Left renal cortex interstitium (tissue), 4 donors: ENCODE measurements around the gene RELT. TPM values are rescaled to one million over a fixed set of nuclear protein-coding genes. Genes with fewer than 3 reads are reported as not detected.
A peak's percentile ranks its signal among the peaks of the same experiment; 100 is the strongest.

ENCODE experiments used
- DNase-seq, 4 donors: peaks; one replicate each; pipeline ENCODE4 v3.0.0-alpha.2; 2013; ENCODE audit warnings: low read depth in 4 of 4, low spot score in 2 of 4, missing footprints in 1 of 4
- polyA plus RNA-seq, 4 donors: library from polyadenylated mRNA; unstranded; fragments of 120-200 nt; gene quantifications; one replicate each; pipeline ENCODE4 v1.2.1, GENCODE V29; 2013; ENCODE audit not compliant: insufficient read length in 4 of 4

RELT gene
- polyA plus RNA-seq, 4 donors = 2.2 to 4.9 (median 4.3) TPM

DNA sequence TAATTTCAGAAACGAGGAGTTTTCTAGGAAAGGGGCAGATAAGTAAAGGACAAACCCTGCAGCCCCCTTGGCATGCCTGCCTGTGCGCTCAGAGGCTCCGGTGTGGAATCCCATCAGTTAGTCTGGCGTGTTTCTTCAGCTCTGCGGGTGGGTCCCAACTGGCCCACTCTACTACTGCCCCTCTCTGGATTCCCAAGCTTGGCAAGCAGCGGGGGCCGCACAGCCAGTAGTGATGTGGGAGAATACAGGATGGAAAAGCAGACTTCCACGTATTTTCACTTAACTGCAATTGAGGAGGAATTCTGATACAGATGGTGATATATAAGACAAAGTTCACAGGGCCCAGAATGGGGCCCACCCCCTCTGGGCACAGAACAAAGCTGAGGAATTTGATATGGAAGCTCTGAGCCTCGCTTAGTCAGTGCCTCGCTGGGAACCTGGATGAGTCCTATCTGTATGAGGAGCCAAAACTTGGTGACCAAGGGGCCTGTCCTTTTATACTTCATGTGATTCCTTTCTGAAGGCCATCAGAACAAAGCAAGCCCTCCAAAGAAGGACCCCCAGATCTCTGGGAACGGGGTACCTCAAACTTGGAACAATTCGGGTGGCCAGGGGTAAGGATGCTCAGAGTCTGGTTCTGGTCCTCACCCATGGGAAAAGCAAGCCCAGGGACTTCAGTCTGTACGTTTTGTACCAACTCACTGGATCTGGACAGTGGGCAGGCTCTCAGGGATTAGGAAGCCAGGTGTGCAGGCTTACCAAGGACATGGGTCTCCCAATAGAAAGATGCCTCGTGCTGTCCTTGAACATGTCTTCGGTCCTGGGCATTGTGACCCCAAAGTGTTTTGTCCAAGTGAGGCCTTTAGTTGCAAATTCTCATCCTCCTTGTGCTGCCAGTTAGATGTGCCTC lies 26.0 kb downstream of the RELT start:
- no peak for DNase-seq

DNA sequence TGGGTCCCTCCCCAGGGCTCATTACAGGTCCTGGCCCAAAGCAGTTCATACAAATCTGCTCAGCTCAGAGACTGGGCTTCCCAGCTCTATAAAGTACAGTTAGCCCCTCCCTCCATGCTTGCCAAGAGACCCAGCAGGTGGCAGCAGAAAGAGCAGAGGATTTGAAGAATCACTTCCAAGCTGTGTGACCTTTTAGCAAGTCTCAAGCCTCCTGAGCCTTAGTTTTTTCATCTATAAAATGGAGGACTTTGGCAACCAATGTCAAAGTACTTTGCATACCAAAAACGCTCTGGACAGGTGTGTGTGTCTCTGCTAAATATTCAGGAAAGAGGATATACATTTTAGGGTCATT lies 26.6 kb downstream of the RELT start:
- DNase-seq = no peak

- no peak for DNase-seq
Observed at GRCh38 chr11:73403541-73403940, 27.3 kb downstream of the RELT start.

GRCh38 chr11:73404048-73404447 lies 27.8 kb downstream of the RELT start:
- peak in 1 of 4 donors; percentile 49 for DNase-seq

- no peak for DNase-seq
Observed at GRCh38 chr11:73404506-73405145, 28.4 kb downstream of the RELT start.

DNA sequence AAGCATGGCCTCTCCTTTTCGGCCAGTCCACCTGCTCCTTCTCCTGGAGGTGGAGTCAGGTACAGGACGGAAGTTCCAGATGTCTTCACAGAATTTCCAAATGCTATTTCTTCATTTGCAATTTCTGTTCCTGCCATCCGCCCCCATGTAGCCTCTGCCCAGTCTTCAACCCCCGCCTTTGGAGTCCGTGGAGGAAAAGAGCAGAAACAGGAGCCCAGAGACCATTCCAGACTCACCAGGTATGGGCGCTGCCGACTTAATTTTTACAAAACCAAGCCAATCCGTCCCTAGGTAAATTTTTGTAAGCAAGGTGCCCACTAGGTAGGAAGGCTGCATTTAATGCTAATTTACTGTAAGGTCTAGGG lies 28.9 kb downstream of the RELT start:
- DNase-seq = no peak

- no peak for DNase-seq
Observed at GRCh38 chr11:73406131-73406530, 29.9 kb downstream of the RELT start.

DNA sequence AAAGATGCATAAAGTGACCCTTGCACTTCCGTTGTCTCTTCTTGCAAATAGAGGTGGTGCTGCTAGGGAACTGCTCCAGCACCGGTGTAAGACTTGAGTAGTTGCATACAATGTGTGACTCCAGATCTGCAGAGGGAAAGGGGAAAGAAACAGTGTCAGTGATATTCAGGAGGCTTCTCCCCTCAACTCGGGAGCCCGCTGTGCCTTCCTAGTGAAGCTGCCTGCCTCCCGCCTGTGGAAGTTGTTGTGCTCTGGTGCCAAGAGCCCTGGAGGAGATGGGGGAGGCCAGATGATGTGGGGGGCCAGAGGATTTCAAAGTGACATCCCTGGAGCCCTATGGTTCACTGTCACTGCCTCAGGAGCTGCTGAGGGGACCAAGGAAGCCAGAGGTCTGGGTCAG lies 30.4 kb downstream of the RELT start:
- no peak for DNase-seq

- DNase-seq = no peak
Observed at GRCh38 chr11:73409431-73409830, 33.2 kb downstream of the RELT start.

DNA sequence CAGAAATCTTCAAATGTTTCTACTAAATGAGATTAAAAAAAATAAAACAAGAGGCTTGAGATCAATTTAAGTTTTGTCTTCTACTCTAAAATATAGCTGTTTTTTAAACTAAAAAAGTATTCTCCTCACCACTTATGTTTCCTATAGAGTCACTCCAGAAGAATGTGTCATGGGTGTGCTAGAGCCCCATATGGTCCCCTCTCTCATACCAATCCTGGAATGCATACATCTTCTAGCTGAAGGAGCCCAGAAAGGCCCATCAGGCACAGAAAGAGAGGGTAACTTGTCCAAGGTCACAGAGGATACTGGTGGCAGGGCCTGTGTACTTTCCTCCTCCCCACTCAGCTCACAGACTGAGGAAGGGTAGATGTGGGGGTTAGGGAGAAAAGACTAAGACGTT lies 34.4 kb downstream of the RELT start:
- no peak for DNase-seq

GRCh38 chr11:73411031-73411430 lies 34.8 kb downstream of the RELT start:
- DNase-seq = no peak

GRCh38 chr11:73412308-73412707 lies 36.1 kb downstream of the RELT start:
- DNase-seq = no peak

GRCh38 chr11:73413256-73413655 lies 37.1 kb downstream of the RELT start:
- DNase-seq = no peak

DNA sequence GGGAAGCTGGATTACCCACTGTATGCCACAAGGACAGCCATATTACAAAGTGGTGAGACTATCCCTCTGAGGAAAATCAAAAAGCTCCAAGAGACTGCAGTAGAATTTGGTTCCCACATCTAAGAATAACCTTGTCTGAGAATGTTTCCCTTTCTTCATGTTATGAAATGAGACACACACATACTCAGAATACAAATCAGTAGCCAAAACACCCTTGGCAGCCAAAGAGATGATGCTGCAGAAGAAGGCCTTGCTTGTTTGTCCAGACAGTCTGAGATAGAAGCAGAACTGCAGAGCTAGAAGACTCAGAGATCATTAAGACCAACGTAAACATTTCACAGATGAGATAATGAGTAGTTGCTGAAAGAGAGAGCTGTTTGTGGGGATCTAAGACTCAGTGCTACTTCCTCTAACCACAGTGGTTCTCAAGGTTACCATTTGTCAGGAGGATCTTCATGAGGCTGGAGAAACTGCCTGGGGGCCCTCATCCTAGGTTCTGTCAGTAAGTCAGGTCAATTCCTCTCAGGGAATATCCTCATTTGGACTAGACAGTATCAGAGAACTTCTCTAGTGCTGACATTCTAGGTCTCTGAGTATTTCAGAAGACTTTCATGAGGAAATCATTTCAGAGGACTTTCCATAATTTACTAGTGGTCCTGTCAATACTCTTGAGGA lies 38.9 kb downstream of the RELT start:
- no peak for DNase-seq

DNA sequence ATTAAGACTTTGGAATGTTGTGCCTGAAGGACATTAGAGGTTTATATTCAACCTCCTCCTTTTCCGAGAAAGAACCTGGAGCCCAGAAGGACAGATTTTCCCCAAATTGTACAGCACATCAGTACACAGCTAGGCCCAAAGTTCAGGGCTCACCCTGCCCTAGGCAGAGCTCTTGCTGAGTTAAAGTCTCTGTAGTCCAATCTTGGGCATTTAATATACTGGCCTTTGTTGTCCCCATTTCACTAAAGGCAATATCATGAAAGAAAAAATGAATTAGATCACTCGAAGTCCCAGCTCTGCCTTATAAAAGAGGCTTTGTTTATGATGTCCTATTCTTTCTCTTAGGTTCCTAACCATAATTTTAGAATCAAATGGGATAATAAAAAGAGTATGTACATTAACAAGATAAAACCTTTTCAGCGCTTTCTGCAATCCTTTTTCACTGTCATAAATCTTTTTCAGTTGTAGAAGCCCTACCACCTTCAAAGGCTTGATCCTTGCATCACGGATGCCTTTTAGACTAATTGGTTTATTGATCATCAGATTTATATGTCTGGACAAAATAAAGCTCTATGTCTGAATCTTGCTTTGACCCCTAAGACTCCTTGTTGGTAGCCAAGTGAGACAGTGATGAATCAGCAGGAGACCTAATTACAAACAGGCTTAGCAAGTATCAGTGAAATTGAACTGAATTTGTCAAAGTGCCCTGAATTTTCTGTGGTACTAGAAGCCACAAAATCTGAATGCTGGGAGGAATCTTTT lies 39.8 kb downstream of the RELT start:
- no peak for DNase-seq

- DNase-seq = no peak
Observed at GRCh38 chr11:73416786-73417185, 40.6 kb downstream of the RELT start.

GRCh38 chr11:73420136-73420535 lies 43.9 kb downstream of the RELT start:
- no peak for DNase-seq

- no peak for DNase-seq
Observed at GRCh38 chr11:73422886-73423285, 46.7 kb downstream of the RELT start.

DNA sequence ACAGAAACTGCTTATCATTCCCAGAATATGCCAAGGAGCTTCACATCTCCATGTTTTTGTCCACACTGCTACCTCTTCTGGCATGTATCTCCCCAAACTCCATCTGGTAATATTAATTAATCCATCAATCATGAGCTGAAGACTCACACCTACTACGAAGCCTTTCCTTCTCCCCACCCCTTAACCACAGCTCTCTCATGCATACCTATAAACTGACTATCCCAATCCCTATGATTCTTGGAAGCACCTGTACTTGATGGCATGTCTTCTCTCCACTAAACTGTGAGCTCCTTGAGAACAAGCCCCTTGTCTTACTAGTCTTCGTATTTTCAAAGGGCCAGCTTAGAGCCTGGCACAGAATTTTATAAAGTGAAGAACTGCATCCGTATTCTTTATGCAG lies 47.3 kb downstream of the RELT start:
- DNase-seq = no peak

DNA sequence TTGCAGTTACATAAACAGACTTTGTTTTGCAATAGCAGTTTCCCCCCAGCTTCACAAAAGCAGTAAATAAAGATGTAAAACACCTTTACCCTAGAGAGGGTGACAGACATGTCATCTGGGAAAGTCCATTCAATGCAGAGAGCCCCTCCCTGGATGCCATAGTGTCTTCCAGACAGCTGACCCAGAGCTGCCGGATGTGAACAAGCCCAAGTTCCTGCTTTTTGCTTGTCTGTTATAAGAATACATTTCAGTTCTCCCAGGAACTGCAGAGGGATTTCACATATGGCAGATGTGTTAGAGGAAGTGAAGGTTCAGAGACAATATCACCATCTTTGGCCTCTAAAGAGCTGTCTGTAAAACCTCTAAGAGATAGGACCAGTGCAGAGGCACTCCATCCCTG lies 48.9 kb downstream of the RELT start:
- DNase-seq = no peak

GRCh38 chr11:73426219-73426850 lies 50.1 kb downstream of the RELT start:
- DNase-seq = no peak
